Esophagus squamous epithelium (tissue), 5 donors: ENCODE measurements around the gene UBQLN4. TPM values are rescaled to one million over a fixed set of nuclear protein-coding genes. Genes with fewer than 3 reads are reported as not detected.

Experiments
- DNase-seq: peaks from one replicate; lab custom pipeline; 2025; lab: John Stamatoyannopoulos, UW
- H3K27ac ChIP-seq, 4 donors: fragments of 200-600 bp; sonication (generic); one replicate each; pipeline ENCODE4 v1.5.1; 2016 to 2019; ENCODE audit warnings: mild to moderate bottlenecking in 1 of 4
- H3K27me3 ChIP-seq, 4 donors: fragments of 200-600 bp; sonication (generic); 1 replicate in 3 of 4; 2 replicates in 1 of 4; pipeline versions ENCODE4 v1.5.1 to v1.6.0; 2017 to 2021; ENCODE audit warnings: antibody characterized with exemption in 1 of 4
- H3K36me3 ChIP-seq, 3 donors: fragments of 200-600 bp; sonication (generic); one replicate each; pipeline ENCODE4 v1.5.1; 2016 to 2019
- H3K4me1 ChIP-seq, 3 donors: fragments of 200-600 bp; sonication (generic); one replicate each; pipeline ENCODE4 v1.5.1; 2017 to 2019
- H3K4me3 ChIP-seq, 4 donors: fragments of 200-600 bp; sonication (generic); 1 replicate in 3 of 4; 2 replicates in 1 of 4; pipeline ENCODE4 v1.5.1; 2016 to 2019; ENCODE audit warnings: mild to moderate bottlenecking in 2 of 4, moderate library complexity in 1 of 4
- H3K9me3 ChIP-seq, 3 donors: fragments of 200-600 bp; sonication (generic); one replicate each; pipeline ENCODE4 v1.5.1; 2016 to 2019
- POLR2A ChIP-seq, 4 donors: fragments of 450-650 bp; IDR thresholded peaks; one replicate each; pipeline ENCODE4 v1.6.1; 2017; ENCODE audit warnings: antibody characterized with exemption in 4 of 4, mild to moderate bottlenecking in 4 of 4, moderate library complexity in 3 of 4
- WGBS, 2 donors: methylation state at CpG; one replicate each; pipeline ENCODE4 v1.1.5; 2018; 5-methylcytosine and 5-hydroxymethylcytosine counted together
- intact Hi-C: fragments of 100-400 bp; cut with DNase I; formaldehyde crosslinking; loops from one replicate; pipeline ENCODE4 v1.15.0; 2022
- total RNA-seq, 4 donors: library from RNA; depleted of rRNA; stranded (reverse); fragments of >200 nt; gene quantifications; one replicate each; pipeline ENCODE4 v1.1.0, GENCODE V29; 2016
- TF ChIP-seq, protein P1 (sequence below), 6 experiments: fragments of 450-650 bp in 4 of 6; fragments of 200-600 bp in 2 of 6; sonication (generic) in 2 of 6; IDR thresholded peaks; one replicate each; pipeline ENCODE4 v1.5.1; 2016 to 2019; ENCODE audit warnings: antibody characterized with exemption in 6 of 6, mild to moderate bottlenecking in 4 of 6, moderate library complexity in 4 of 6
- donor health status: DM: yes; HTN: yes; CAD: no.

The UBQLN4 gene
- total RNA-seq: 10 to 100 TPM; 19.7 to 32.7 (median 25.5) TPM

DNA sequence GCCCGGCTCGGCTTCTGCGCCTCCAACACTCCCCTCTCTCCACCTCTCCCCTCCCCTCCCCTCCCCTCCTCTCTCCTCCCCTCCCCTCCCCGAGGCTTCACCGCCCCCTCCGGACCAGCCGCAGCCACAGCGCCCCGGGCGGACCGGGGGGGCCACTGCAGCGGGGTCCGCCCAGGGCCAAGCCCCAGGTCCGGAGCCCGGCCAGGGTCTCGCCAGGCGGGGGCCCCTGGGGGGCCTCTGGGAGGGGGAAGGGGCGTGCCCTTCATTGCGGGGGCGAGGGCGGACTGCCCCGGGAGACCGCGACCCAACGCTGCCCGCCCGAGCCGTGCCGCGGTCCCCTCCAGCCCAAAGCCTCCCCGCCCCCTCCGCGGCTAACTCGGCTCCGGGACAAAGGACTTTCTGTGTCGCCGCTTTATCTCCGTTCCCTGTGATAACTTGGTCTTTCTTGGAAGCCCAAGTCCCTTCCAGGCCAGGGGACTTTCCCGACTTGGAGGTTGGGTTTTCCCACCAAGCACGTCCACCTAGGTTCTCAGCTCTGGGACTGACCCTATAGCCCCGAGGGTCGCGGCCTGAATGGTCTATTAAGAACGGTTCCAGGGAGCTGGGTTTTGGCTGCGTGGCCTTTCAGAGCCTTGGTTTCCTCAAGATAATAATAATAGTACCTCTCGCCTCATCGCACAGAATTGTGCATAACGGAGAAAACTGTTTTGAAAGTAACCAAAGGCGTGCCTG, at the start of gene UBQLN4:
Gene UBQLN4 (minus strand): TSS at position 31 of the 732 bp plus-strand sequence. CDS start 97 bp downstream, outside the sequence.
- Histone ChIP-seq H3K27ac (peak within 1 kb of the TSS; percentile 95 to 98 (median 96)), H3K36me3 (peaks cover 0 to 32% (median 0%) of the 10 kb centered on the region in 3 donors), H3K27me3 (no peaks in the 10 kb centered on the region), H3K4me1 (peaks cover 0 to 35% (median 11%) of the 10 kb centered on the region in 3 donors), H3K4me3 (peak within 1 kb of the TSS; percentile 84 to 95 (median 88)), H3K9me3 (no peaks in the 10 kb centered on the region)
- DNase-seq: peak; percentile 48
- TF ChIP-seq POLR2A (IDR thresholded peaks at IDR 0.05): peak in 1 of 4 donors; percentile 31
- TF ChIP-seq, protein P1, sequence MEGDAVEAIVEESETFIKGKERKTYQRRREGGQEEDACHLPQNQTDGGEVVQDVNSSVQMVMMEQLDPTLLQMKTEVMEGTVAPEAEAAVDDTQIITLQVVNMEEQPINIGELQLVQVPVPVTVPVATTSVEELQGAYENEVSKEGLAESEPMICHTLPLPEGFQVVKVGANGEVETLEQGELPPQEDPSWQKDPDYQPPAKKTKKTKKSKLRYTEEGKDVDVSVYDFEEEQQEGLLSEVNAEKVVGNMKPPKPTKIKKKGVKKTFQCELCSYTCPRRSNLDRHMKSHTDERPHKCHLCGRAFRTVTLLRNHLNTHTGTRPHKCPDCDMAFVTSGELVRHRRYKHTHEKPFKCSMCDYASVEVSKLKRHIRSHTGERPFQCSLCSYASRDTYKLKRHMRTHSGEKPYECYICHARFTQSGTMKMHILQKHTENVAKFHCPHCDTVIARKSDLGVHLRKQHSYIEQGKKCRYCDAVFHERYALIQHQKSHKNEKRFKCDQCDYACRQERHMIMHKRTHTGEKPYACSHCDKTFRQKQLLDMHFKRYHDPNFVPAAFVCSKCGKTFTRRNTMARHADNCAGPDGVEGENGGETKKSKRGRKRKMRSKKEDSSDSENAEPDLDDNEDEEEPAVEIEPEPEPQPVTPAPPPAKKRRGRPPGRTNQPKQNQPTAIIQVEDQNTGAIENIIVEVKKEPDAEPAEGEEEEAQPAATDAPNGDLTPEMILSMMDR (IDR thresholded peaks at IDR 0.05): peak in 4 of 6 experiments; percentile 41 to 52 (median 45)
- 0 to 3% methylated on average over 14 to 18 of the region's 49 CpGs for WGBS, 2 donors
- intact Hi-C loops: loop anchor here (10.0 kb wide), 1 partner anchor 119 kb away; the partner anchor contains the start of gene KHDC4

DNA sequence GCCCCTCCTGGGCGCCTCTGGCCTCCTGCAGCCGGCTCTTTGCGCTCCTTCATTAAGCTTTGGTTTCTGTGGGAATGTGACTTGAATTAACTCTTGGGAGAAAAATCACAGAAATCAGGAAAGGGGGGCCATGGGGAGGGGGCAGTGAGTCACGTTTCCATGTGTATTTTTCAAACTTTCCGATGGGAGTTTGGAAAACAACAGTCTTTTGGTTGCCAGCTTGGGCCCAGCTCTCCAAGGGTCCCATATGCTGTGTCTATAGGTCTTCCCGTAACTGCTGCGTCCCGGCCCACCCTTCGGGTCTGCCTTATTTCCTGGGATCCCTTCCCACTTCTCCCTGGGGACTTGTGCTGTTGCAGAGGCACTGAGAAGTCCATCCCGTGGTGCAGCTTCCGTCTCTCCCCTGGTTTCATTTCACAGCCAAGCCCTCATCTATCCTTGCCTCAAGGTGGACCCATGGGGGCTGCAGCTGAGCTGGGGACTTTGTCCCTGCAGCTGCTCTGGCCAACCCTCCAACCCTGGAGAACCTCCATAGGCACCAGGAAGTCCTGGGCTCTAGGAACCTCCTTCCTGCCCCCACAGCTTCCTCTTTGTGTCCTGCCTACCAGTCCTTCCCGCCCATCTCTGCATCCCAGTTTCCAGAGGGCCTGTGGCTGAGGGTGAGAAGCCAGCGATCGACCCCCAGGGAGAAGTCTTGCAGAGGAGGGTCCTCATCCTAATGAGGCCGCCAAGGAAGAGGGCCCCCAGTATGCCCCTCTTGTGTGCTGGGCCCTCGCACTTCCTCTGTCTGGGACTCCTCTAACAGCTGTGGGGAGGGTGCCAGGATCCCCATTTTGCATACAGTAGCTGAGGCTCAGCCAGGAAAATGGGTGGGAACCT, 49.3 kb upstream of the UBQLN4 start:
- Histone ChIP-seq H3K4me3 (peak overlapping the region in 1 of 4 donors; percentile 11), H3K4me1 (peaks cover 72 to 86% (median 75%) of the 10 kb centered on the region in 3 donors), H3K27me3 (no peaks in the 10 kb centered on the region), H3K36me3 (no peaks in the 10 kb centered on the region), H3K9me3 (no peaks in the 10 kb centered on the region), H3K27ac (peak overlapping the region; percentile 90 to 96 (median 92))
- DNase-seq: no peak
- TF ChIP-seq POLR2A (IDR thresholded peaks at IDR 0.05): peak in 1 of 4 donors; percentile 4
- TF ChIP-seq, protein P1 (IDR thresholded peaks at IDR 0.05): no peak
- WGBS, 2 donors: 61 to 67% methylated on average over 11 to 12 of the region's 16 CpGs
- intact Hi-C loops: no loop called here

DNA sequence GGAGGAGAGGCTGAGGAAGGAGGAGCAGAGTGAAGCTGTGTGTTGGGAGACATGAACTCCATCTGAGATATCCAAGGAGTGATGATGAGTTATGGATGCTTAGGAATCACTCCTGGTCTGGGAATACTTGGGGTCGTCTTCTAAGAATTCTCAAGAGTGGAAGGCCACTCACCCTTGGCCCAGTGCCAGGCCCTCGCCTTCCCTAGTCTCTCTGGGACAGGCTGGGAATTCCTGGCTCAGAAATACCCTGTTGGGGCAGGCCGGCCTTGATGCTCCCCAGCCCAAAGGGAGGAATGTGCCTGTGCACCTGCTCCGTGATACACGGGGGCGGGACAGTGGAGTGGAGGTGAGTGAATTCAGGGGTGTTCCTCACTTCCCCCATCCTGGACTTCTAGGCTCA, 48.3 kb upstream of the UBQLN4 start:
- H3K9me3 ChIP-seq: no peaks in the 10 kb centered on the region
- 6 to 22% methylated on average over 2 of the region's 6 CpGs for WGBS, 2 donors
- peak overlapping the region; percentile 90 to 96 (median 92) for H3K27ac ChIP-seq
- H3K27me3 ChIP-seq: no peaks in the 10 kb centered on the region
- TF ChIP-seq, protein P1 (IDR thresholded peaks at IDR 0.05): no peak
- no peak for TF ChIP-seq POLR2A (IDR thresholded peaks at IDR 0.05)
- DNase-seq: no peak
- H3K4me3 ChIP-seq: no peak overlapping the region
- no peaks in the 10 kb centered on the region for H3K36me3 ChIP-seq
- peaks cover 72 to 86% (median 80%) of the 10 kb centered on the region in 3 donors for H3K4me1 ChIP-seq
- intact Hi-C loops: no loop called here

GRCh38 chr1:156100205-156100995, 46.8 kb upstream of the UBQLN4 start:
- H3K9me3 ChIP-seq: no peaks in the 10 kb centered on the region
- intact Hi-C loops: no loop called here
- DNase-seq: no peak
- H3K4me1 ChIP-seq: peaks cover 67 to 86% (median 83%) of the 10 kb centered on the region in 3 donors
- peak overlapping the region; percentile 49 to 96 (median 60) for H3K27ac ChIP-seq
- WGBS, 2 donors: 44 to 49% methylated on average over 4 of the region's 4 CpGs
- no peak overlapping the region for H3K4me3 ChIP-seq
- TF ChIP-seq, protein P1 (IDR thresholded peaks at IDR 0.05): no peak
- no peak for TF ChIP-seq POLR2A (IDR thresholded peaks at IDR 0.05)
- H3K36me3 ChIP-seq: no peaks in the 10 kb centered on the region
- no peaks in the 10 kb centered on the region for H3K27me3 ChIP-seq
